HEK293 (cell line): ENCODE data around the gene GPR17.

ENCODE experiments used
- CTCF ChIA-PET: fragments of 350-600 bp; formaldehyde crosslinking; extraction: SDS; loops from one replicate; lab custom pipeline; 2021; ENCODE audit warnings: antibody characterized with exemption; lab: Yijun Ruan, JAX
- POLR2A ChIA-PET: fragments of 300-600 bp; formaldehyde crosslinking; extraction: SDS; loops from one replicate; lab custom pipeline; 2020; ENCODE audit warnings: antibody characterized with exemption, inconsistent platforms; lab: Yijun Ruan, JAX
- H3K27ac ChIP-seq: fragments of 200-500 bp; sonication (Bioruptor generic); 2 replicates; pipeline ENCODE4 v1.5.1; 2014; ENCODE audit warnings: low read depth, low read length, control low read depth, inconsistent platforms; ENCODE audit errors: extremely low read depth
- H3K36me3 ChIP-seq, 2 experiments: fragments of 200-500 bp in 1 of 2; sonication (Bioruptor generic) in 1 of 2; 1 replicate in 1 of 2; 2 replicates in 1 of 2; pipeline ENCODE4 v1.5.1; 2014 to 2017; ENCODE audit warnings: inconsistent platforms in 2 of 2, low read length in 2 of 2; ENCODE audit not compliant: control insufficient read depth in 2 of 2, insufficient read depth in 1 of 2
- H3K4me1 ChIP-seq: fragments of 200-500 bp; sonication (Bioruptor generic); 2 replicates; pipeline ENCODE4 v1.5.1; 2014; ENCODE audit warnings: mild to moderate bottlenecking, low read length, inconsistent platforms; ENCODE audit not compliant: control insufficient read depth, insufficient read depth
- H3K4me3 ChIP-seq: 2 replicates; pipeline ENCODE4 v1.5.1; 2011; ENCODE audit warnings: low read depth, mild to moderate bottlenecking, control low read depth, low read length, moderate library complexity
- H3K9me3 ChIP-seq: fragments of 200-500 bp; sonication (Bioruptor generic); 2 replicates; pipeline ENCODE4 v1.5.1; 2014; ENCODE audit warnings: low read depth, low read length, inconsistent platforms; ENCODE audit not compliant: control insufficient read depth, insufficient read depth
- AEBP2 ChIP-seq: fragments of 450-650 bp; formaldehyde crosslinking; IDR thresholded peaks from 2 replicates; pipeline ENCODE4 v1.5.1; 2016; ENCODE audit warnings: missing biosample characterization, missing genetic modification characterization, borderline replicate concordance
- BCL11A ChIP-seq: fragments of 450-650 bp; formaldehyde crosslinking; IDR thresholded peaks from 2 replicates; pipeline ENCODE4 v1.5.1; 2016; ENCODE audit warnings: low read depth, missing biosample characterization, missing genetic modification characterization
- HOXC10 ChIP-seq: sonication (generic); formaldehyde crosslinking; IDR thresholded peaks from 2 replicates; pipeline ENCODE4 v1.8.1; 2023; ENCODE audit warnings: mild to moderate bottlenecking, missing genetic modification reagents
- INSM2 ChIP-seq: fragments of 450-650 bp; formaldehyde crosslinking; IDR thresholded peaks from 2 replicates; pipeline ENCODE4 v1.5.1; 2016; ENCODE audit warnings: missing biosample characterization, missing genetic modification characterization
- KLF8 ChIP-seq: fragments of 450-650 bp; formaldehyde crosslinking; IDR thresholded peaks from 2 replicates; pipeline ENCODE4 v1.5.1; 2016; ENCODE audit warnings: missing biosample characterization, missing genetic modification characterization
- KLF9 ChIP-seq: fragments of 450-650 bp; formaldehyde crosslinking; IDR thresholded peaks from 2 replicates; pipeline ENCODE4 v1.5.1; 2016; ENCODE audit warnings: missing biosample characterization, missing genetic modification characterization, low read depth
- OVOL3 ChIP-seq: fragments of 450-650 bp; formaldehyde crosslinking; IDR thresholded peaks from 2 replicates; pipeline ENCODE4 v1.5.1; 2016; ENCODE audit warnings: missing biosample characterization, missing genetic modification characterization
- RBAK ChIP-seq: fragments of 450-650 bp; formaldehyde crosslinking; IDR thresholded peaks from 2 replicates; pipeline ENCODE4 v1.5.1; 2016; ENCODE audit warnings: missing biosample characterization, missing genetic modification characterization
- SALL2 ChIP-seq: fragments of 450-650 bp; formaldehyde crosslinking; IDR thresholded peaks from 2 replicates; pipeline ENCODE4 v1.5.0; 2017; ENCODE audit warnings: missing biosample characterization, mild to moderate bottlenecking, missing genetic modification characterization, borderline replicate concordance
- SP3 ChIP-seq: fragments of 450-650 bp; formaldehyde crosslinking; IDR thresholded peaks from 2 replicates; pipeline ENCODE4 v1.5.1; 2016; ENCODE audit warnings: missing biosample characterization, missing genetic modification characterization
- ZBTB1 ChIP-seq: fragments of 450-650 bp; formaldehyde crosslinking; IDR thresholded peaks from 2 replicates; pipeline ENCODE4 v1.5.1; 2016; ENCODE audit warnings: missing biosample characterization, missing genetic modification characterization
- ZBTB6 ChIP-seq: fragments of 450-650 bp; formaldehyde crosslinking; IDR thresholded peaks from 2 replicates; pipeline ENCODE4 v1.5.1; 2017; ENCODE audit warnings: missing biosample characterization, missing genetic modification characterization
- ZFP41 ChIP-seq: fragments of 450-650 bp; formaldehyde crosslinking; IDR thresholded peaks from 2 replicates; pipeline ENCODE4 v1.5.1; 2016; ENCODE audit warnings: missing biosample characterization, missing genetic modification characterization, borderline replicate concordance
- ZNF10 ChIP-seq: fragments of 450-650 bp; formaldehyde crosslinking; IDR thresholded peaks from 2 replicates; pipeline ENCODE4 v1.5.1; 2017; ENCODE audit warnings: missing biosample characterization, missing genetic modification characterization
- ZNF112 ChIP-seq: fragments of 450-650 bp; formaldehyde crosslinking; IDR thresholded peaks from 2 replicates; pipeline ENCODE4 v1.5.0; 2017; ENCODE audit warnings: missing biosample characterization, missing genetic modification characterization
- ZNF157 ChIP-seq: fragments of 450-650 bp; formaldehyde crosslinking; IDR thresholded peaks from 2 replicates; pipeline ENCODE4 v1.5.1; 2016; ENCODE audit warnings: missing biosample characterization, missing genetic modification characterization
- ZNF184 ChIP-seq: fragments of 450-650 bp; IDR thresholded peaks from 2 replicates; pipeline ENCODE4 v1.5.1; 2018; ENCODE audit warnings: missing biosample characterization, mild to moderate bottlenecking, missing genetic modification characterization
- ZNF24 ChIP-seq: fragments of 450-650 bp; formaldehyde crosslinking; IDR thresholded peaks from 2 replicates; pipeline ENCODE4 v1.5.1; 2016; ENCODE audit warnings: missing biosample characterization, missing genetic modification characterization
- ZNF248 ChIP-seq: fragments of 450-650 bp; formaldehyde crosslinking; IDR thresholded peaks from 2 replicates; pipeline ENCODE4 v1.5.1; 2017; ENCODE audit warnings: missing biosample characterization, missing genetic modification characterization
- ZNF266 ChIP-seq: fragments of 450-650 bp; formaldehyde crosslinking; IDR thresholded peaks from 2 replicates; pipeline ENCODE4 v1.5.1; 2016; ENCODE audit warnings: missing biosample characterization, missing genetic modification characterization, low read depth
- ZNF292 ChIP-seq: fragments of 450-650 bp; formaldehyde crosslinking; IDR thresholded peaks from 2 replicates; pipeline ENCODE4 v1.5.1; 2016; ENCODE audit warnings: low read depth, missing biosample characterization, missing genetic modification characterization, borderline replicate concordance
- ZNF335 ChIP-seq: fragments of 450-650 bp; formaldehyde crosslinking; conservative IDR thresholded peaks from 2 replicates; pipeline ENCODE4 v1.5.1; 2016; ENCODE audit warnings: missing biosample characterization, missing genetic modification characterization
- ZNF426 ChIP-seq: fragments of 450-650 bp; formaldehyde crosslinking; IDR thresholded peaks from 2 replicates; pipeline ENCODE4 v1.5.1; 2017; ENCODE audit warnings: missing biosample characterization, missing genetic modification characterization, mild to moderate bottlenecking, inconsistent platforms, moderate library complexity
- ZNF529 ChIP-seq: fragments of 450-650 bp; formaldehyde crosslinking; IDR thresholded peaks from 2 replicates; pipeline ENCODE4 v1.5.1; 2017; ENCODE audit warnings: missing genetic modification characterization, missing biosample characterization; ENCODE audit not compliant: insufficient replicate concordance
- ZNF549 ChIP-seq: fragments of 450-650 bp; IDR thresholded peaks from 2 replicates; pipeline ENCODE4 v1.5.1; 2018; ENCODE audit warnings: missing biosample characterization, missing genetic modification characterization, mild to moderate bottlenecking, inconsistent platforms, moderate library complexity
- ZNF555 ChIP-seq: fragments of 450-650 bp; formaldehyde crosslinking; conservative IDR thresholded peaks from 2 replicates; pipeline ENCODE4 v1.5.1; 2017; ENCODE audit warnings: missing biosample characterization, mild to moderate bottlenecking, missing genetic modification characterization, inconsistent platforms
- ZNF558 ChIP-seq: fragments of 450-650 bp; formaldehyde crosslinking; IDR thresholded peaks from 2 replicates; pipeline ENCODE4 v1.5.1; 2016; ENCODE audit warnings: missing biosample characterization, missing genetic modification characterization
- ZNF670 ChIP-seq: fragments of 450-650 bp; formaldehyde crosslinking; IDR thresholded peaks from 2 replicates; pipeline ENCODE4 v1.5.1; 2016; ENCODE audit warnings: missing biosample characterization, missing genetic modification characterization, low read depth
- ZNF768 ChIP-seq: fragments of 450-650 bp; formaldehyde crosslinking; IDR thresholded peaks from 2 replicates; pipeline ENCODE4 v1.5.1; 2018; ENCODE audit warnings: missing biosample characterization, mild to moderate bottlenecking, missing genetic modification characterization
- ZSCAN16 ChIP-seq: fragments of 450-650 bp; formaldehyde crosslinking; IDR thresholded peaks from 2 replicates; pipeline ENCODE4 v1.5.1; 2016; ENCODE audit warnings: missing biosample characterization, missing genetic modification characterization

Gene GPR17

GRCh38 chr2:127694986-127695385, 49.0 kb downstream of the GPR17 start (continued):
- no peak for TF ChIP-seq ZNF549 (tag by site-specific recombination)
- TF ChIP-seq ZNF768 (tag by site-specific recombination): no peak
- no peak for TF ChIP-seq ZFP41 (tag by site-specific recombination)
- TF ChIP-seq ZNF558 (tag by site-specific recombination): no peak
- TF ChIP-seq ZBTB6: no peak

GRCh38 chr2:127695491-127696472, 49.8 kb downstream of the GPR17 start:
- Histone ChIP-seq H3K4me1 (no peaks in the 10 kb centered on the region; the same call in 1 of the 2 replicates), H3K4me3 (no peak overlapping the region)
- CTCF ChIA-PET: interaction anchor here (0.7 to 0.9 kb wide), 2 partner anchors 19 to 57 kb away, joined by 3 to 5 read pairs; no protein-coding TSS in a partner anchor

GRCh38 chr2:127697482-127698180, 51.7 kb downstream of the GPR17 start:
- no peak for TF ChIP-seq ZNF335 (tag by site-specific recombination)
- TF ChIP-seq ZNF24 (tag by site-specific recombination): no peak
- TF ChIP-seq ZSCAN16 (tag by site-specific recombination): no peak
- no peak for TF ChIP-seq ZNF184 (tag by site-specific recombination)
- no peak for TF ChIP-seq ZNF292 (tag by site-specific recombination)
- no peak for TF ChIP-seq ZNF670
- no peak for TF ChIP-seq KLF9
- no peak for TF ChIP-seq OVOL3 (tag by site-specific recombination)
- TF ChIP-seq ZNF549 (tag by site-specific recombination): no peak
- no peak for TF ChIP-seq AEBP2 (tag by site-specific recombination)
- TF ChIP-seq ZNF10 (tag by site-specific recombination): no peak
- no peak for TF ChIP-seq RBAK
- no peak for TF ChIP-seq ZNF266
- no peak for TF ChIP-seq BCL11A (tag by site-specific recombination)
- TF ChIP-seq KLF8 (tag by site-specific recombination): no peak
- TF ChIP-seq ZNF112 (tag by site-specific recombination): no peak
- Histone ChIP-seq H3K4me1 (no peaks in the 10 kb centered on the region; the same call in 1 of the 2 replicates), H3K4me3 (no peak overlapping the region), H3K36me3 (no peaks in the 10 kb centered on the region), H3K9me3 (no peaks in the 10 kb centered on the region), H3K27ac (no peak overlapping the region)
- ChIA-PET CTCF (no interaction called here), POLR2A (no interaction called here)

More at GRCh38 chr2:127695491-127696472, 49.8 kb downstream of the GPR17 start:
- H3K36me3 ChIP-seq: no peaks in the 10 kb centered on the region
- POLR2A ChIA-PET: no interaction called here
- TF ChIP-seq ZBTB1: no peak
- no peak for TF ChIP-seq ZNF529 (tag by site-specific recombination)
- TF ChIP-seq ZNF157 (tag by site-specific recombination): no peak
- no peak for TF ChIP-seq HOXC10
- TF ChIP-seq KLF8 (tag by site-specific recombination): no peak
- no peak for TF ChIP-seq ZNF248 (tag by site-specific recombination)
- no peak for TF ChIP-seq ZNF426 (tag by site-specific recombination)
- TF ChIP-seq ZNF555: no peak
- TF ChIP-seq INSM2: no peak
- TF ChIP-seq ZNF292 (tag by site-specific recombination): no peak
- no peak for TF ChIP-seq SP3 (tag by site-specific recombination)
- no peak for TF ChIP-seq SALL2 (tag by site-specific recombination)
- H3K9me3 ChIP-seq: no peaks in the 10 kb centered on the region
- no peak overlapping the region for H3K27ac ChIP-seq
